22Rv1 (cell line): Measurements from ENCODE around the gene C9.

Experiments
- CTCF ChIP-seq: fragments of 450-650 bp; IDR thresholded peaks from 2 replicates; pipeline ENCODE4 v1.5.1; 2017; ENCODE audit warnings: mild to moderate bottlenecking
- ZFX ChIP-seq: fragments of 450-650 bp; IDR thresholded peaks from 2 replicates; pipeline ENCODE4 v1.6.1; 2017; ENCODE audit warnings: antibody characterized with exemption, borderline replicate concordance

- no peak for TF ChIP-seq ZFX
- no peak for TF ChIP-seq CTCF
Observed at GRCh38 chr5:39301406-39301805, 62.9 kb downstream of the C9 start.
